Stimulated activated CD8-positive, alpha-beta memory T cell treated with anti-CD3 and anti-CD28 coated beads, Interleukin-15, amount 100 ng/mL, for 48 hours (primary cell): Measurements from ENCODE around the gene CTXN1.
A peak's percentile ranks its signal among the peaks of the same experiment; 100 is the strongest.
"Not testable (repeated sequence)": the region's sequence is repeated elsewhere in the genome, so short reads cannot be mapped to it uniquely, and the experiment has no call there.

Source experiments
- DNase-seq, 2 donors: peaks; one replicate each; pipeline ENCODE4 v3.0.0-alpha.2; 2020; ENCODE audit warnings: low read depth in 2 of 2

Gene CTXN1

GRCh38 chr19:7900931-7901330 is 25.0 kb downstream of the CTXN1 start:
- DNase-seq, result no peak

GRCh38 chr19:7900401-7900870 is 25.5 kb downstream of the CTXN1 start:
- no peak for DNase-seq

- DNase-seq, result no peak
Observed at GRCh38 chr19:7899751-7900378, 26.1 kb downstream of the CTXN1 start.

- DNase-seq, result no peak
Observed at GRCh38 chr19:7898967-7899366, 27.0 kb downstream of the CTXN1 start.

GRCh38 chr19:7897292-7897691 is 28.6 kb downstream of the CTXN1 start:
- DNase-seq, result no peak

GRCh38 chr19:7895565-7895964 is 30.4 kb downstream of the CTXN1 start:
- no peak for DNase-seq

- DNase-seq, result no peak
Observed at GRCh38 chr19:7894612-7895309, 31.2 kb downstream of the CTXN1 start.

GRCh38 chr19:7893362-7894101 is 32.4 kb downstream of the CTXN1 start:
- DNase-seq, result not testable (repeated sequence)

- DNase-seq, result no peak
Observed at GRCh38 chr19:7888826-7889217, 37.1 kb downstream of the CTXN1 start.

- peak in 1 of 2 donors; percentile 42 for DNase-seq
Observed at GRCh38 chr19:7888145-7888825, 37.6 kb downstream of the CTXN1 start, which contains the start of gene LRRC8E. Gene LRRC8E, plus strand, starts transcription at chr19:7888510. Its CDS starts 7,094 bp downstream, at chr19:7895604.

GRCh38 chr19:7887408-7888144 is 38.4 kb downstream of the CTXN1 start:
- no peak for DNase-seq

- DNase-seq, result no peak
Observed at GRCh38 chr19:7885818-7886217, 40.1 kb downstream of the CTXN1 start.

- no peak for DNase-seq
Observed at GRCh38 chr19:7883796-7884570, 42.0 kb downstream of the CTXN1 start.

GRCh38 chr19:7883105-7883504 is 42.8 kb downstream of the CTXN1 start:
- DNase-seq, result no peak

GRCh38 chr19:7881910-7882309 is 44.0 kb downstream of the CTXN1 start:
- DNase-seq, result no peak

GRCh38 chr19:7879836-7880235 is 46.1 kb downstream of the CTXN1 start:
- DNase-seq, result no peak

GRCh38 chr19:7879111-7879807 is 46.7 kb downstream of the CTXN1 start:
- DNase-seq, result no peak

- DNase-seq, result no peak
Observed at GRCh38 chr19:7877249-7877836, 48.6 kb downstream of the CTXN1 start.

GRCh38 chr19:7874897-7875273 is 51.0 kb downstream of the CTXN1 start:
- DNase-seq, result no peak
